ENCODE results near the gene CBR1.

CBR1 gene

GRCh38 chr21:36048357-36048756, 21.5 kb upstream of the CBR1 start:
- H3K36me3 ChIP-seq (ENCODE audit: control insufficient read depth in 2 of 2, insufficient read depth in 2 of 2, low read length in 2 of 2): peaks cover 49 to 69% of the 10 kb centered on the region in 2 donors

GRCh38 chr21:36052860-36053714, 16.7 kb upstream of the CBR1 start:
- no peak overlapping the region for H3K4me3 ChIP-seq (ENCODE audit: low read length in 2 of 2)
- no peaks in the 10 kb centered on the region for H3K9me3 ChIP-seq (ENCODE audit: control insufficient read depth in 2 of 2, low read length in 2 of 2)
- H3K4me1 ChIP-seq (ENCODE audit: control insufficient read depth in 2 of 2, insufficient read depth in 2 of 2, low read length in 2 of 2): no peaks in the 10 kb centered on the region
- H3K27ac ChIP-seq (ENCODE audit: low read depth in 2 of 2, low read length in 2 of 2): no peak overlapping the region
- peaks cover 59 to 72% of the 10 kb centered on the region in 2 donors for H3K36me3 ChIP-seq (ENCODE audit: control insufficient read depth in 2 of 2, insufficient read depth in 2 of 2, low read length in 2 of 2)
- H3K9ac ChIP-seq (ENCODE audit: low read depth in 1 of 2, low read length in 2 of 2): no peak overlapping the region
- no peaks in the 10 kb centered on the region for H3K27me3 ChIP-seq (ENCODE audit: control insufficient read depth in 2 of 2, insufficient read depth in 2 of 2, low read length in 2 of 2)

More at GRCh38 chr21:36048357-36048756, 21.5 kb upstream of the CBR1 start:
- Histone ChIP-seq H3K9me3 (ENCODE audit: control insufficient read depth in 2 of 2, low read length in 2 of 2) (no peaks in the 10 kb centered on the region), H3K9ac (ENCODE audit: low read depth in 1 of 2, low read length in 2 of 2) (no peak overlapping the region), H3K27ac (ENCODE audit: low read depth in 2 of 2, low read length in 2 of 2) (no peak overlapping the region), H3K4me1 (ENCODE audit: control insufficient read depth in 2 of 2, insufficient read depth in 2 of 2, low read length in 2 of 2) (no peaks in the 10 kb centered on the region), H3K27me3 (ENCODE audit: control insufficient read depth in 2 of 2, insufficient read depth in 2 of 2, low read length in 2 of 2) (no peaks in the 10 kb centered on the region), H3K4me3 (ENCODE audit: low read length in 2 of 2) (no peak overlapping the region)

GRCh38 chr21:36053715-36054062, 16.1 kb upstream of the CBR1 start:
- H3K27me3 ChIP-seq (ENCODE audit: control insufficient read depth in 2 of 2, insufficient read depth in 2 of 2, low read length in 2 of 2): no peaks in the 10 kb centered on the region
- H3K4me3 ChIP-seq (ENCODE audit: low read length in 2 of 2): no peak overlapping the region
- peaks cover 56 to 70% of the 10 kb centered on the region in 2 donors for H3K36me3 ChIP-seq (ENCODE audit: control insufficient read depth in 2 of 2, insufficient read depth in 2 of 2, low read length in 2 of 2)
- no peaks in the 10 kb centered on the region for H3K4me1 ChIP-seq (ENCODE audit: control insufficient read depth in 2 of 2, insufficient read depth in 2 of 2, low read length in 2 of 2)
- H3K9me3 ChIP-seq (ENCODE audit: control insufficient read depth in 2 of 2, low read length in 2 of 2): no peaks in the 10 kb centered on the region
- H3K9ac ChIP-seq (ENCODE audit: low read depth in 1 of 2, low read length in 2 of 2): no peak overlapping the region
- H3K27ac ChIP-seq (ENCODE audit: low read depth in 2 of 2, low read length in 2 of 2): no peak overlapping the region

GRCh38 chr21:36055551-36055950, 14.3 kb upstream of the CBR1 start:
- H3K36me3 ChIP-seq (ENCODE audit: control insufficient read depth in 2 of 2, insufficient read depth in 2 of 2, low read length in 2 of 2): peaks cover 56 to 62% of the 10 kb centered on the region in 2 donors
- H3K27me3 ChIP-seq (ENCODE audit: control insufficient read depth in 2 of 2, insufficient read depth in 2 of 2, low read length in 2 of 2): no peaks in the 10 kb centered on the region
- H3K4me1 ChIP-seq (ENCODE audit: control insufficient read depth in 2 of 2, insufficient read depth in 2 of 2, low read length in 2 of 2): no peaks in the 10 kb centered on the region
- no peaks in the 10 kb centered on the region for H3K9me3 ChIP-seq (ENCODE audit: control insufficient read depth in 2 of 2, low read length in 2 of 2)
- no peak overlapping the region for H3K4me3 ChIP-seq (ENCODE audit: low read length in 2 of 2)
- no peak overlapping the region for H3K27ac ChIP-seq (ENCODE audit: low read depth in 2 of 2, low read length in 2 of 2)
- H3K9ac ChIP-seq (ENCODE audit: low read depth in 1 of 2, low read length in 2 of 2): no peak overlapping the region

- H3K4me1 ChIP-seq (ENCODE audit: control insufficient read depth in 2 of 2, insufficient read depth in 2 of 2, low read length in 2 of 2): peaks cover 0 to 3% of the 10 kb centered on the region in 2 donors
- no peaks in the 10 kb centered on the region for H3K9me3 ChIP-seq (ENCODE audit: control insufficient read depth in 2 of 2, low read length in 2 of 2)
- H3K27ac ChIP-seq (ENCODE audit: low read depth in 2 of 2, low read length in 2 of 2): peak overlapping the region; percentile 93 to 95
- no peaks in the 10 kb centered on the region for H3K27me3 ChIP-seq (ENCODE audit: control insufficient read depth in 2 of 2, insufficient read depth in 2 of 2, low read length in 2 of 2)
- H3K36me3 ChIP-seq (ENCODE audit: control insufficient read depth in 2 of 2, insufficient read depth in 2 of 2, low read length in 2 of 2): peaks cover 33% of the 10 kb centered on the region in 2 donors
- peak overlapping the region; percentile 78 to 79 for H3K9ac ChIP-seq (ENCODE audit: low read depth in 1 of 2, low read length in 2 of 2)
- peak overlapping the region; percentile 88 to 99 for H3K4me3 ChIP-seq (ENCODE audit: low read length in 2 of 2)
Observed at GRCh38 chr21:36059823-36060158, 10.0 kb upstream of the CBR1 start.

GRCh38 chr21:36060159-36060921, 9.5 kb upstream of the CBR1 start, which contains the start of gene SETD4:
TSS of gene SETD4 (minus strand) at chr21:36060526. CDS start at chr21:36058888, 1,638 bp downstream.
- Histone ChIP-seq H3K9ac (ENCODE audit: low read depth in 1 of 2, low read length in 2 of 2) (peak within 1 kb of the TSS; percentile 78 to 79), H3K4me3 (ENCODE audit: low read length in 2 of 2) (peak within 1 kb of the TSS; percentile 88 to 99), H3K36me3 (ENCODE audit: control insufficient read depth in 2 of 2, insufficient read depth in 2 of 2, low read length in 2 of 2) (peaks cover 27 to 29% of the 10 kb centered on the region in 2 donors), H3K9me3 (ENCODE audit: control insufficient read depth in 2 of 2, low read length in 2 of 2) (no peaks in the 10 kb centered on the region), H3K27me3 (ENCODE audit: control insufficient read depth in 2 of 2, insufficient read depth in 2 of 2, low read length in 2 of 2) (no peaks in the 10 kb centered on the region), H3K27ac (ENCODE audit: low read depth in 2 of 2, low read length in 2 of 2) (peak within 1 kb of the TSS; percentile 93 to 95), H3K4me1 (ENCODE audit: control insufficient read depth in 2 of 2, insufficient read depth in 2 of 2, low read length in 2 of 2) (peaks cover 0 to 3% of the 10 kb centered on the region in 2 donors)

GRCh38 chr21:36061445-36061844, 8.4 kb upstream of the CBR1 start:
- Histone ChIP-seq H3K27me3 (ENCODE audit: control insufficient read depth in 2 of 2, insufficient read depth in 2 of 2, low read length in 2 of 2) (no peaks in the 10 kb centered on the region), H3K9ac (ENCODE audit: low read depth in 1 of 2, low read length in 2 of 2) (no peak overlapping the region), H3K4me1 (ENCODE audit: control insufficient read depth in 2 of 2, insufficient read depth in 2 of 2, low read length in 2 of 2) (peaks cover 3 to 9% of the 10 kb centered on the region in 2 donors), H3K27ac (ENCODE audit: low read depth in 2 of 2, low read length in 2 of 2) (no peak overlapping the region), H3K36me3 (ENCODE audit: control insufficient read depth in 2 of 2, insufficient read depth in 2 of 2, low read length in 2 of 2) (peaks cover 16 to 18% of the 10 kb centered on the region in 2 donors), H3K4me3 (ENCODE audit: low read length in 2 of 2) (no peak overlapping the region), H3K9me3 (ENCODE audit: control insufficient read depth in 2 of 2, low read length in 2 of 2) (no peaks in the 10 kb centered on the region)

GRCh38 chr21:36063375-36064084, 6.3 kb upstream of the CBR1 start:
- H3K27me3 ChIP-seq (ENCODE audit: control insufficient read depth in 2 of 2, insufficient read depth in 2 of 2, low read length in 2 of 2): no peaks in the 10 kb centered on the region
- H3K9me3 ChIP-seq (ENCODE audit: control insufficient read depth in 2 of 2, low read length in 2 of 2): no peaks in the 10 kb centered on the region
- H3K9ac ChIP-seq (ENCODE audit: low read depth in 1 of 2, low read length in 2 of 2): no peak overlapping the region
- H3K4me3 ChIP-seq (ENCODE audit: low read length in 2 of 2): no peak overlapping the region
- no peak overlapping the region for H3K27ac ChIP-seq (ENCODE audit: low read depth in 2 of 2, low read length in 2 of 2)
- peaks cover 3 to 16% of the 10 kb centered on the region in 2 donors for H3K4me1 ChIP-seq (ENCODE audit: control insufficient read depth in 2 of 2, insufficient read depth in 2 of 2, low read length in 2 of 2)
- H3K36me3 ChIP-seq (ENCODE audit: control insufficient read depth in 2 of 2, insufficient read depth in 2 of 2, low read length in 2 of 2): no peaks in the 10 kb centered on the region

GRCh38 chr21:36064085-36064460, 5.8 kb upstream of the CBR1 start:
- Histone ChIP-seq H3K27ac (ENCODE audit: low read depth in 2 of 2, low read length in 2 of 2) (no peak overlapping the region), H3K27me3 (ENCODE audit: control insufficient read depth in 2 of 2, insufficient read depth in 2 of 2, low read length in 2 of 2) (no peaks in the 10 kb centered on the region), H3K9me3 (ENCODE audit: control insufficient read depth in 2 of 2, low read length in 2 of 2) (no peaks in the 10 kb centered on the region)

More at GRCh38 chr21:36064085-36064460, 5.8 kb upstream of the CBR1 start:
- no peak overlapping the region for H3K9ac ChIP-seq (ENCODE audit: low read depth in 1 of 2, low read length in 2 of 2)
- peaks cover 3 to 16% of the 10 kb centered on the region in 2 donors for H3K4me1 ChIP-seq (ENCODE audit: control insufficient read depth in 2 of 2, insufficient read depth in 2 of 2, low read length in 2 of 2)
- H3K36me3 ChIP-seq (ENCODE audit: control insufficient read depth in 2 of 2, insufficient read depth in 2 of 2, low read length in 2 of 2): no peaks in the 10 kb centered on the region
- H3K4me3 ChIP-seq (ENCODE audit: low read length in 2 of 2): no peak overlapping the region
